Stimulated activated CD8-positive, alpha-beta memory T cell treated with anti-CD3 and anti-CD28 coated beads, Interleukin-7, amount 100 ng/mL, for 4 hours (primary cell): ENCODE results near the gene FAM184B.
"Not testable (repeated sequence)": the region's sequence is repeated elsewhere in the genome, so short reads cannot be mapped to it uniquely, and the experiment has no call there.

Experiments
- DNase-seq, 2 donors: peaks; one replicate each; pipeline ENCODE4 v3.0.0-alpha.2; 2020; ENCODE audit warnings: low read depth in 2 of 2

The FAM184B gene

GRCh38 chr4:17718471-17718870 lies 63.0 kb downstream of the FAM184B start:
- no peak for DNase-seq

- DNase-seq = no peak
Measured at GRCh38 chr4:17717301-17717700, 64.1 kb downstream of the FAM184B start.

GRCh38 chr4:17715511-17715910 lies 65.9 kb downstream of the FAM184B start:
- DNase-seq = no peak

GRCh38 chr4:17713779-17714178 lies 67.6 kb downstream of the FAM184B start:
- DNase-seq = no peak

- no peak for DNase-seq
Measured at GRCh38 chr4:17712166-17712565, 69.3 kb downstream of the FAM184B start.

GRCh38 chr4:17711206-17711605 lies 70.2 kb downstream of the FAM184B start:
- not testable (repeated sequence) for DNase-seq

GRCh38 chr4:17709763-17710068 lies 71.7 kb downstream of the FAM184B start:
- no peak for DNase-seq

GRCh38 chr4:17708992-17709762 lies 72.2 kb downstream of the FAM184B start:
- no peak for DNase-seq

GRCh38 chr4:17707671-17708070 lies 73.8 kb downstream of the FAM184B start:
- no peak for DNase-seq

GRCh38 chr4:17705107-17705506 lies 76.3 kb downstream of the FAM184B start:
- no peak for DNase-seq

- no peak for DNase-seq
Measured at GRCh38 chr4:17704020-17704650, 77.3 kb downstream of the FAM184B start.

GRCh38 chr4:17702641-17703040 lies 78.8 kb downstream of the FAM184B start:
- DNase-seq = no peak

- DNase-seq = no peak
Measured at GRCh38 chr4:17701882-17702281, 79.5 kb downstream of the FAM184B start.

GRCh38 chr4:17701138-17701839 lies 80.1 kb downstream of the FAM184B start:
- DNase-seq = no peak

- DNase-seq = no peak
Measured at GRCh38 chr4:17699380-17699779, 82.0 kb downstream of the FAM184B start.

- no peak for DNase-seq
Measured at GRCh38 chr4:17698116-17698515, 83.3 kb downstream of the FAM184B start.

GRCh38 chr4:17695341-17695740 lies 86.1 kb downstream of the FAM184B start:
- DNase-seq = no peak

GRCh38 chr4:17694552-17694951 lies 86.9 kb downstream of the FAM184B start:
- no peak for DNase-seq

GRCh38 chr4:17690898-17691297 lies 90.5 kb downstream of the FAM184B start:
- no peak for DNase-seq

- DNase-seq = no peak
Measured at GRCh38 chr4:17690135-17690534, 91.3 kb downstream of the FAM184B start.

- DNase-seq = no peak
Measured at GRCh38 chr4:17688011-17688441, 93.4 kb downstream of the FAM184B start.

GRCh38 chr4:17687237-17687857 lies 94.1 kb downstream of the FAM184B start:
- DNase-seq = no peak
